Hepatocyte (in vitro differentiated cells): ENCODE measurements around the gene TMEM273.

Source experiments
- CTCF ChIP-seq: fragments of 200-600 bp; sonication (generic); IDR thresholded peaks from 2 replicates; pipeline ENCODE4 v1.5.1; 2016; ENCODE audit warnings: antibody characterized with exemption, mild to moderate bottlenecking; ENCODE audit not compliant: poor library complexity
- EZH2 ChIP-seq: fragments of 200-600 bp; sonication (generic); IDR thresholded peaks from 2 replicates; pipeline ENCODE4 v1.6.1; 2016; ENCODE audit warnings: antibody characterized with exemption, mild to moderate bottlenecking, borderline replicate concordance

- TF ChIP-seq CTCF, result no peak
- TF ChIP-seq EZH2, result no peak
Measured at GRCh38 chr10:49107111-49107886, 80.9 kb downstream of the TMEM273 start.
